Breast epithelium (tissue), 4 donors: ENCODE results near the gene CNTN2. TPM values are rescaled to one million over a fixed set of nuclear protein-coding genes. Genes with fewer than 3 reads are reported as not detected.

Experiments
- DNase-seq, 2 donors: peaks; one replicate each; pipeline ENCODE4 v3.0.0-alpha.2; 2019; ENCODE audit warnings: low spot score in 2 of 2
- H3K27ac ChIP-seq, 2 donors: fragments of 200-600 bp; sonication (generic) in 1 of 2; one replicate each; pipeline ENCODE4 v1.5.1; 2016 to 2019; ENCODE audit warnings: mild to moderate bottlenecking in 1 of 2
- H3K27me3 ChIP-seq, 2 donors: fragments of 200-600 bp; sonication (generic) in 1 of 2; one replicate each; pipeline versions ENCODE4 v1.5.1 to v1.6.0; 2017 to 2019; ENCODE audit warnings: control low read depth in 1 of 2, mild to moderate bottlenecking in 1 of 2
- H3K36me3 ChIP-seq: fragments of 200-600 bp; one replicate; pipeline ENCODE4 v1.5.1; 2019
- H3K4me1 ChIP-seq, 2 donors: fragments of 200-600 bp; sonication (generic); one replicate each; pipeline ENCODE4 v1.5.1; 2016 to 2019; ENCODE audit warnings: control low read depth in 1 of 2
- H3K4me3 ChIP-seq, 3 donors: fragments of 200-600 bp; sonication (generic); 1 replicate in 2 of 3; 2 replicates in 1 of 3; pipeline ENCODE4 v1.5.1; 2016 to 2019; ENCODE audit warnings: mild to moderate bottlenecking in 3 of 3, moderate library complexity in 2 of 3
- H3K9me3 ChIP-seq, 2 donors: fragments of 200-600 bp; sonication (generic) in 1 of 2; one replicate each; pipeline ENCODE4 v1.5.1; 2016 to 2019; ENCODE audit warnings: control low read depth in 1 of 2
- POLR2A ChIP-seq: fragments of 450-650 bp; IDR thresholded peaks from one replicate; pipeline ENCODE4 v1.6.1; 2016; ENCODE audit warnings: antibody characterized with exemption, mild to moderate bottlenecking, moderate library complexity
- POLR2AphosphoS5 ChIP-seq, 3 donors: sonication (generic); formaldehyde crosslinking; IDR thresholded peaks; one replicate each; pipeline ENCODE4 v1.6.1; 2017; ENCODE audit warnings: antibody characterized with exemption in 3 of 3
- intact Hi-C: fragments of 100-400 bp; cut with DNase I; formaldehyde crosslinking; loops from one replicate; pipeline ENCODE4 v1.15.1; 2023; ENCODE audit warnings: low total_unique reads
- total RNA-seq, 3 donors: library from RNA; depleted of rRNA; stranded (reverse); fragments of >200 nt; gene quantifications; one replicate each; pipeline ENCODE4 v1.1.0, GENCODE V29; 2016
- TF ChIP-seq, protein P1 (sequence below), 3 donors: fragments of 450-650 bp; IDR thresholded peaks; one replicate each; pipeline ENCODE4 v1.5.1; 2016 to 2017; ENCODE audit warnings: antibody characterized with exemption in 3 of 3, mild to moderate bottlenecking in 3 of 3, moderate library complexity in 3 of 3

The CNTN2 gene
- total RNA-seq, 3 donors from 2014 or later, result not detected

- Histone ChIP-seq H3K4me1 (no peaks in the 10 kb centered on the region), H3K36me3 (no peaks in the 10 kb centered on the region), H3K27ac (no peak overlapping the region), H3K9me3 (no peaks in the 10 kb centered on the region), H3K4me3 (no peak overlapping the region), H3K27me3 (no peaks in the 10 kb centered on the region)
- DNase-seq, result no peak
- intact Hi-C loops, result no loop called here
- TF ChIP-seq POLR2A (no peak), POLR2AphosphoS5 (IDR thresholded peaks at IDR 0.05) (no peak)
- TF ChIP-seq, protein P1, sequence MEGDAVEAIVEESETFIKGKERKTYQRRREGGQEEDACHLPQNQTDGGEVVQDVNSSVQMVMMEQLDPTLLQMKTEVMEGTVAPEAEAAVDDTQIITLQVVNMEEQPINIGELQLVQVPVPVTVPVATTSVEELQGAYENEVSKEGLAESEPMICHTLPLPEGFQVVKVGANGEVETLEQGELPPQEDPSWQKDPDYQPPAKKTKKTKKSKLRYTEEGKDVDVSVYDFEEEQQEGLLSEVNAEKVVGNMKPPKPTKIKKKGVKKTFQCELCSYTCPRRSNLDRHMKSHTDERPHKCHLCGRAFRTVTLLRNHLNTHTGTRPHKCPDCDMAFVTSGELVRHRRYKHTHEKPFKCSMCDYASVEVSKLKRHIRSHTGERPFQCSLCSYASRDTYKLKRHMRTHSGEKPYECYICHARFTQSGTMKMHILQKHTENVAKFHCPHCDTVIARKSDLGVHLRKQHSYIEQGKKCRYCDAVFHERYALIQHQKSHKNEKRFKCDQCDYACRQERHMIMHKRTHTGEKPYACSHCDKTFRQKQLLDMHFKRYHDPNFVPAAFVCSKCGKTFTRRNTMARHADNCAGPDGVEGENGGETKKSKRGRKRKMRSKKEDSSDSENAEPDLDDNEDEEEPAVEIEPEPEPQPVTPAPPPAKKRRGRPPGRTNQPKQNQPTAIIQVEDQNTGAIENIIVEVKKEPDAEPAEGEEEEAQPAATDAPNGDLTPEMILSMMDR (IDR thresholded peaks at IDR 0.05), result no peak
Measured at GRCh38 chr1:205028924-205029323, 14.1 kb upstream of the CNTN2 start.

- H3K9me3 ChIP-seq, result no peaks in the 10 kb centered on the region
- H3K4me3 ChIP-seq, result no peak overlapping the region
- TF ChIP-seq, protein P1 (IDR thresholded peaks at IDR 0.05), result no peak
- no peak for TF ChIP-seq POLR2A
- no peak for TF ChIP-seq POLR2AphosphoS5 (IDR thresholded peaks at IDR 0.05)
- no peaks in the 10 kb centered on the region for H3K4me1 ChIP-seq
- no peaks in the 10 kb centered on the region for H3K27me3 ChIP-seq
- intact Hi-C loops, result no loop called here
- DNase-seq, result no peak
- no peaks in the 10 kb centered on the region for H3K36me3 ChIP-seq
- H3K27ac ChIP-seq, result no peak overlapping the region
Measured at GRCh38 chr1:205030241-205030640, 12.8 kb upstream of the CNTN2 start.

DNA sequence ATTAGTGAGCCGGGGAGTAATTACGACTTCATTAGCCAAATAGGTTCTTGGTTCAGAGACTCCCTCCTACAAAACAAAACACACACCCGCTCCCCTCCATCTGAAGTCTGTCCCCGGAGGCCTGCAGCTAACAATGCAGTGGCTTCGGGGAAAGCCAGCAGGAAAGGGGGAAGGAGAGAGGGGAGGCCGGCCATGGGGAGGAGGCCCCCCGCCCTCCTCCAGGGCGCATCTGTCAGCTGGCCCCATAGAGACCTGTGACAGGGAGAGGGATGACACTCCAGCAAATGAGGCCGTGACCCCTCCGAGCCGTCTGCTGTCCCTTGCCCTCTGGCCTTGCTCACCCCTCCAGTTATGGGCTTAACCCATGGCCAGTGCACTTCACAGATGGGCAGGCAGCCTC is 12.1 kb upstream of the CNTN2 start:
- no peak overlapping the region for H3K4me3 ChIP-seq
- intact Hi-C loops, result no loop called here
- TF ChIP-seq, protein P1 (IDR thresholded peaks at IDR 0.05), result no peak
- TF ChIP-seq POLR2AphosphoS5 (IDR thresholded peaks at IDR 0.05), result no peak
- no peak for TF ChIP-seq POLR2A

DNA sequence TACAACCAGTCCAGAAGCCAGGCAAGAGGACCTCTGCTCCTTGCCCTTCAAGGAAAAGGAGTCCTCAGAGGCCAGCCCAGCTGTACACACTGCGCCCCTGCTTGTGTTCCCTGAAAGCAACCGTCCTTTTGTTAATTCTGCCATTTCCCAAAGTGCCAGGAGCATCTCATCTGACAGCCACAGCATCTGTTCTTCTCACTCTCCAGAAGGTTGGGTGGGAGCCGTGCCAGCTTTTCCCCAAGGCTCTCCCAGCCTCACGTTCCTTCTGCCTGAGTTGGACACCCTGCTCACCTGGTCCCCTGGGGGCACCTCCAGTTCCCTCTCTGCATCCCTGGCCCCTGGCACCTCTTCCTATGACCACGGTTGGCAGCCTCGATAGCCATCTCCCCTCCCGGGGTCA is 10.5 kb upstream of the CNTN2 start:
- intact Hi-C loops, result no loop called here
- Histone ChIP-seq H3K36me3 (no peaks in the 10 kb centered on the region), H3K4me3 (no peak overlapping the region), H3K27ac (no peak overlapping the region), H3K4me1 (no peaks in the 10 kb centered on the region), H3K27me3 (no peaks in the 10 kb centered on the region), H3K9me3 (no peaks in the 10 kb centered on the region)
- DNase-seq, result no peak
- TF ChIP-seq POLR2AphosphoS5 (IDR thresholded peaks at IDR 0.05), result no peak
- TF ChIP-seq, protein P1 (IDR thresholded peaks at IDR 0.05), result no peak

More for the DNA sequence above, 12.1 kb upstream of the CNTN2 start:
- H3K9me3 ChIP-seq, result no peaks in the 10 kb centered on the region
- no peak for DNase-seq
- no peaks in the 10 kb centered on the region for H3K36me3 ChIP-seq
- H3K4me1 ChIP-seq, result no peaks in the 10 kb centered on the region
- no peak overlapping the region for H3K27ac ChIP-seq
- H3K27me3 ChIP-seq, result no peaks in the 10 kb centered on the region

DNA sequence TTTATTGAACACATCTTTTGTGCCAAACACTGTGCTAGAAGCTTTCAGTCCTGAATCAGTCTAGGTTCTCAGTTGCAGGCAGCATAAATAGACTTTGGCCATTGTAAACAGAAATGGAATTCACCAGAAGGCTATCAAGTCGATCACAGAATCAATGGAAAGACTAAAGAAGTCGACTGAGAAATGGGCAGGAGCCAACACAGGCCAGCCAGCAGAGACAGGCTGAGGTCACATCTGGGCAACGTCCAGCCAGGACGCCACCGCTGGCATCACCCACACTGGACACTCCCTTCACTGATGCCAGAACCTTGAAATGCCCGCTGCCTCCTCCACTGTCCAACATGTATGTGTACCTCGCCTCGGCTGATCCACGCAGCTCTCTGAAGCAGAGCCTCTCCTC is 5.5 kb upstream of the CNTN2 start:
- no peak overlapping the region for H3K4me3 ChIP-seq
- no peak for TF ChIP-seq POLR2A
- TF ChIP-seq, protein P1 (IDR thresholded peaks at IDR 0.05), result no peak
- peaks cover 0 to 7% of the 10 kb centered on the region in 2 donors for H3K27me3 ChIP-seq
- H3K27ac ChIP-seq, result no peak overlapping the region
- no peaks in the 10 kb centered on the region for H3K4me1 ChIP-seq
- H3K36me3 ChIP-seq, result no peaks in the 10 kb centered on the region
- no peak for DNase-seq
- intact Hi-C loops, result no loop called here
- H3K9me3 ChIP-seq, result no peaks in the 10 kb centered on the region
